Measurements from ENCODE around the gene ADISSP.
"Not testable (repeated sequence)": the region's sequence is repeated elsewhere in the genome, so short reads cannot be mapped to it uniquely, and the experiment has no call there.

The ADISSP gene

GRCh38 chr20:3801846-3802245 lies 34.3 kb upstream of the ADISSP start:
- no peak overlapping the region for H3K27ac Mint-ChIP-seq
- H3K4me1 Mint-ChIP-seq (ENCODE audit: low read depth), result peaks cover 73% of the 10 kb centered on the region
- H3K27me3 Mint-ChIP-seq, result no peaks in the 10 kb centered on the region
- no peaks in the 10 kb centered on the region for H3K9me3 Mint-ChIP-seq
- H3K4me3 Mint-ChIP-seq, result no peak overlapping the region
- H3K36me3 Mint-ChIP-seq (ENCODE audit: low read depth), result peaks cover 60% of the 10 kb centered on the region

- H3K4me3 Mint-ChIP-seq, result no peak overlapping the region
- peaks cover 75% of the 10 kb centered on the region for H3K4me1 Mint-ChIP-seq (ENCODE audit: low read depth)
- peaks cover 58% of the 10 kb centered on the region for H3K36me3 Mint-ChIP-seq (ENCODE audit: low read depth)
- no peaks in the 10 kb centered on the region for H3K9me3 Mint-ChIP-seq
- H3K27ac Mint-ChIP-seq, result peak overlapping the region; percentile 55
- no peaks in the 10 kb centered on the region for H3K27me3 Mint-ChIP-seq
Observed at GRCh38 chr20:3801299-3801698, 33.7 kb upstream of the ADISSP start.

GRCh38 chr20:3800878-3801260 lies 33.3 kb upstream of the ADISSP start:
- H3K4me1 Mint-ChIP-seq (ENCODE audit: low read depth), result peaks cover 75% of the 10 kb centered on the region
- H3K27me3 Mint-ChIP-seq, result no peaks in the 10 kb centered on the region
- H3K36me3 Mint-ChIP-seq (ENCODE audit: low read depth), result peaks cover 53% of the 10 kb centered on the region
- H3K9me3 Mint-ChIP-seq, result no peaks in the 10 kb centered on the region
- no peak overlapping the region for H3K4me3 Mint-ChIP-seq
- H3K27ac Mint-ChIP-seq, result no peak overlapping the region

- Mint-ChIP-seq H3K4me1 (ENCODE audit: low read depth) (peaks cover 78% of the 10 kb centered on the region), H3K27ac (no peak overlapping the region), H3K4me3 (no peak overlapping the region), H3K27me3 (no peaks in the 10 kb centered on the region), H3K36me3 (ENCODE audit: low read depth) (peaks cover 48% of the 10 kb centered on the region), H3K9me3 (no peaks in the 10 kb centered on the region)
Observed at GRCh38 chr20:3800256-3800877, 32.8 kb upstream of the ADISSP start.

DNA sequence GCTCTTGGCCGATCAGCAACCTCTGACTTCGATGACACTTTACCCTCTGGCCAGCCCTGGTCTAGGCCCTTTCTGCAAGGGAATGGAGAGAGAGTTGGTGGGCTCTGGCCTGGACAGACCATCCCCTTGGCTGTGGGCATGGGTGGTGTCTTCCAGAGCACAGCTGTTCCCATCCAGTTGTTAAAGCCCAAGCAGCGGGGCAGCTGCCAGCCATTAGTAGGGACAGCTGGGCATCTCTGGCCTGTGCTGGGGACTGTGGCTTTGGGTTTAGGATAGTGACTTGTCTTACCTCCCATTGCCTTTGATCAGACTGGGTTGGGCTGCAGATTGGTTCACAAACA lies 31.3 kb upstream of the ADISSP start:
- Mint-ChIP-seq H3K9me3 (no peaks in the 10 kb centered on the region), H3K27ac (peak overlapping the region; percentile 89), H3K4me1 (ENCODE audit: low read depth) (peaks cover 74% of the 10 kb centered on the region), H3K27me3 (no peaks in the 10 kb centered on the region), H3K4me3 (peak overlapping the region; percentile 91), H3K36me3 (ENCODE audit: low read depth) (peaks cover 37% of the 10 kb centered on the region)

DNA sequence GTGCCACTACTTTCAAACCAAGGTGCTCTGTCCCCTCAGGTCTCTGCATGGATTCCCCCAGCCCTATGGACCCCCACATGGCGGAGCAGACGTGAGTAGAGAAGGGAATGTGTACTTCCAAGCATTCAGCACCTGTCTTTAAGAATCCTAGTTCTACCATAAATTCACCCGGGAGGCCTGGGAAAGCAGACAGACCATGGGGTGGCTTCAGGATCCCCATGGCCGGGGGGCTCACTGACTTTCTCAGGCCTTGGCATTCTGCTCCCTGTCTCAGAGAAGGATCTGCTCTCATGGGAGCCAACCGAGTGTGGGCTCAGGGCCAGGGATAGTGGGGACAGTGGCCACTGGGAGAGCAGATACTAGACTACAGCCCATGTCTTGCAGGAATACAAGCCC lies 30.8 kb upstream of the ADISSP start:
- peak overlapping the region; percentile 89 for H3K27ac Mint-ChIP-seq
- H3K4me3 Mint-ChIP-seq, result peak overlapping the region; percentile 91
- H3K9me3 Mint-ChIP-seq, result no peaks in the 10 kb centered on the region
- peaks cover 70% of the 10 kb centered on the region for H3K4me1 Mint-ChIP-seq (ENCODE audit: low read depth)
- peaks cover 32% of the 10 kb centered on the region for H3K36me3 Mint-ChIP-seq (ENCODE audit: low read depth)
- H3K27me3 Mint-ChIP-seq, result no peaks in the 10 kb centered on the region

- H3K27ac Mint-ChIP-seq, result peak overlapping the region; percentile 89
- H3K4me1 Mint-ChIP-seq (ENCODE audit: low read depth), result peaks cover 67% of the 10 kb centered on the region
- peak overlapping the region; percentile 91 for H3K4me3 Mint-ChIP-seq
- no peaks in the 10 kb centered on the region for H3K9me3 Mint-ChIP-seq
- peaks cover 28% of the 10 kb centered on the region for H3K36me3 Mint-ChIP-seq (ENCODE audit: low read depth)
- H3K27me3 Mint-ChIP-seq, result no peaks in the 10 kb centered on the region
Observed at GRCh38 chr20:3797592-3798372, 30.2 kb upstream of the ADISSP start.

DNA sequence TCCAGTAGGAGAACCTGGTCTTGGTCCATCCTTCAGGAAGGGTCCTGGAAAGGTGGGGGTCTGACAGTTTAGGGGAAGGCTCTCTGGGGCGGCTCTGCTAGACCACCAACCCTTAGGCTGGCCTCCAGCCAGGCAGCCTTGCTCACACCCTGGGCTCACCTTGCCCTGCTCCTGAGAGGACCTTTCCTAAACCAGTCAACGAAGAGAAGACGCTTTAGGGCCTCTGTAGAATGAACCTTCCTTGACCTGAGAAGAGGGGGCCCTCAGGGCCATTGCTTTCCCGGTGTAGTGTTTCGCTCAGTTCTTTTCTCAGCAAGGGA lies 29.6 kb upstream of the ADISSP start:
- H3K9me3 Mint-ChIP-seq, result no peaks in the 10 kb centered on the region
- H3K4me1 Mint-ChIP-seq (ENCODE audit: low read depth), result peaks cover 62% of the 10 kb centered on the region
- peak overlapping the region; percentile 89 for H3K27ac Mint-ChIP-seq
- peak overlapping the region; percentile 91 for H3K4me3 Mint-ChIP-seq
- H3K36me3 Mint-ChIP-seq (ENCODE audit: low read depth), result peaks cover 23% of the 10 kb centered on the region
- H3K27me3 Mint-ChIP-seq, result no peaks in the 10 kb centered on the region

- Mint-ChIP-seq H3K4me3 (peak overlapping the region; percentile 91), H3K27ac (peak overlapping the region; percentile 89), H3K4me1 (ENCODE audit: low read depth) (peaks cover 57% of the 10 kb centered on the region), H3K36me3 (ENCODE audit: low read depth) (peaks cover 23% of the 10 kb centered on the region), H3K27me3 (no peaks in the 10 kb centered on the region), H3K9me3 (no peaks in the 10 kb centered on the region)
Observed at GRCh38 chr20:3796477-3797225, 29.1 kb upstream of the ADISSP start.

- Mint-ChIP-seq H3K4me3 (peak within 1 kb of the TSS; percentile 91), H3K27me3 (no peaks in the 10 kb centered on the region), H3K9me3 (no peaks in the 10 kb centered on the region), H3K4me1 (ENCODE audit: low read depth) (peaks cover 51% of the 10 kb centered on the region), H3K27ac (peak within 1 kb of the TSS; percentile 98), H3K36me3 (ENCODE audit: low read depth) (peaks cover 14% of the 10 kb centered on the region)
Observed at GRCh38 chr20:3795511-3796468, 28.2 kb upstream of the ADISSP start, which contains the start of gene CDC25B. TSS of gene CDC25B (plus strand) at chr20:3796310. CDS start at chr20:3796532, 222 bp downstream.

DNA sequence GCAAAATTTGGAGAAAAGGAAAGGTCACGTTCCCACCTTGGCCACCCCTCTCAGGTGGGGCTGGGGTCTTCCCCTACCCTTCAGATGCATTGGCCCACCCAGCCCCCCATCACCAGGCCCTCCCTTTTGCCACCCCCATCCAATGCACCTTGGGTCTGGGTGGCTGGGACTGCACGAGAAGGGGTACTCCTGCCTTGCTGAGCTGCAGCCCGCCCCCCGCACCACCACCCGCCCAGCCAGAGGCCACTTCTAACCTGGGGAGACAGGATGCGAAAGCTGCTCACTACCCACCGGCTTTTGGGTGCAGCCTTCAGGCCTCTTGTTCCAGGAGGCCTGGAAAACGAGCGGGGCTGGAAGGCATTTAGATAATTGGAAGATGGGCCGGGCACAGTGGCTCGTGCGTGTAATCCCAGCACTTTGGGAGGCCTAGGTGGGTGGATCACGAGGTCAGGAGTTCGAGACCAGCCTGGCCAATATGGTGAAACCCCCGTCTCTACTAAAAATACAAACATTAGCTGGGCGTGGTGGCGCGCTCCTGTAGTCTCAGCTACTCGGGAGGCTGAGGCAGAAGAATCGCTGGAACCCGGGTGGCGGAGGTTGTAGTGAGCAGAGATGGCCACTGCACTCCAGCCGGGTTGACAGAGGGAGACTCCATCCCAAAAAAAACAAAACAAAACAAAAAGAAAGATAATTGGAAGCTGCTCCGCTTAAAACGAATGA lies 27.3 kb upstream of the ADISSP start:
- Mint-ChIP-seq H3K27ac (peak overlapping the region; percentile 98), H3K4me3 (peak overlapping the region; percentile 91), H3K4me1 (ENCODE audit: low read depth) (peaks cover 41% of the 10 kb centered on the region), H3K36me3 (ENCODE audit: low read depth) (peaks cover 6% of the 10 kb centered on the region), H3K9me3 (no peaks in the 10 kb centered on the region), H3K27me3 (no peaks in the 10 kb centered on the region)

DNA sequence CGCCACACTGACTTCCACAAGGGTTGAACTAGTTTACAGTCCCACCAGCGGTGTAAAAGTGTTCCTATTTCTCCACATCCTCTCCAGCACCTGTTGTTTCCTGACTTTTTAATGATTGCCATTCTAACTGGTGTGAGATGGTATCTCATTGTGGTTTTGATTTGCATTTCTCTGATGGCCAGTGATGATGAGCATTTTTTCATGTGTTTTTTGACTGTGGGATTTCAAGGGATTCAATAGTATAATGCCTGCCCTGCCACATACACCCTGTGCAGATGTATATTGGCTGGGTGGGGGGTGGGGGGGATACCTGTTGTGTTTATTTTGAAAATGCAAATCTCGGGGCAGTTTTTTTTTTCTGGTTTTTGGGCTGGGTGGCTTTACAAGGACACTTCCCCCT lies 26.6 kb upstream of the ADISSP start:
- H3K27ac Mint-ChIP-seq; H3K9me3 Mint-ChIP-seq; H3K27me3 Mint-ChIP-seq; H3K4me3 Mint-ChIP-seq; H3K36me3 Mint-ChIP-seq (ENCODE audit: low read depth): not testable (repeated sequence)
- H3K4me1 Mint-ChIP-seq (ENCODE audit: low read depth), result peaks cover 34% of the 10 kb centered on the region

- H3K4me1 Mint-ChIP-seq (ENCODE audit: low read depth), result peaks cover 24% of the 10 kb centered on the region
- not testable (repeated sequence) for H3K27ac Mint-ChIP-seq; H3K4me3 Mint-ChIP-seq; H3K9me3 Mint-ChIP-seq; H3K36me3 Mint-ChIP-seq (ENCODE audit: low read depth); H3K27me3 Mint-ChIP-seq
Observed at GRCh38 chr20:3789201-3789600, 21.6 kb upstream of the ADISSP start.

DNA sequence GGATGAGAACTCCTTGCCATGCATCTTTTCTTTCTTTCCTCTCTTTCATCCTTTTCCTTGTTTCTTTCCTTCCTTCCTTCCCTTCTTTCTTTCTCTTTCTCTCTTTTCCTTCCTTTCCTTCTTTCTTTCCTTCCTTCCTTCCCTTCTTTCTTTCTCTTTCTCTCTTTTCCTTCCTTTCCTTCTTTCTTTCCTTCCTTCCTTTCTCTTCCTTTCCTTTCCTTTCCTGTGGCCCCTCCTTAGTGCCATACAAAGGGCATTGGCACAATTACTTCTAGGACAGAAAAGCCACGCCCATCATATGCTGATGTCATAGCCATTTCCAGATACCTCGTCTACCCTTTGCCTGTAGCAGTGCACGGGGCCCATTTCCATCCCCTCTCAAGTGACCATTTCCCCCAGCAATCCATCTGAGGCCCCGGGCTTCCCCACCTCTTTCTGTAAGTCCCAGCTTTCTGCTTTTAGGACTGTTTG lies 21.2 kb upstream of the ADISSP start:
- peak overlapping the region; percentile 50 for H3K27ac Mint-ChIP-seq

More for the DNA sequence above, 21.2 kb upstream of the ADISSP start:
- Mint-ChIP-seq H3K4me1 (ENCODE audit: low read depth) (peaks cover 25% of the 10 kb centered on the region), H3K36me3 (ENCODE audit: low read depth) (peaks cover 6% of the 10 kb centered on the region), H3K27me3 (no peaks in the 10 kb centered on the region), H3K4me3 (no peak overlapping the region), H3K9me3 (no peaks in the 10 kb centered on the region)

All from stimulated activated naive CD8-positive, alpha-beta T cell treated with anti-CD3 and anti-CD28 coated beads, Interleukin-15, Interleukin-2, amounts not matched to agents 100 ng/mL and 50 ng/mL, for 24 hours (primary cell).